CMK (cell line): Measurements from ENCODE around the gene JAKMIP1.

ENCODE experiments used
- DNase-seq: peaks from one replicate; pipeline ENCODE4 v3.0.0-alpha.2; 2010; ENCODE audit warnings: low read depth

The JAKMIP1 gene

DNA sequence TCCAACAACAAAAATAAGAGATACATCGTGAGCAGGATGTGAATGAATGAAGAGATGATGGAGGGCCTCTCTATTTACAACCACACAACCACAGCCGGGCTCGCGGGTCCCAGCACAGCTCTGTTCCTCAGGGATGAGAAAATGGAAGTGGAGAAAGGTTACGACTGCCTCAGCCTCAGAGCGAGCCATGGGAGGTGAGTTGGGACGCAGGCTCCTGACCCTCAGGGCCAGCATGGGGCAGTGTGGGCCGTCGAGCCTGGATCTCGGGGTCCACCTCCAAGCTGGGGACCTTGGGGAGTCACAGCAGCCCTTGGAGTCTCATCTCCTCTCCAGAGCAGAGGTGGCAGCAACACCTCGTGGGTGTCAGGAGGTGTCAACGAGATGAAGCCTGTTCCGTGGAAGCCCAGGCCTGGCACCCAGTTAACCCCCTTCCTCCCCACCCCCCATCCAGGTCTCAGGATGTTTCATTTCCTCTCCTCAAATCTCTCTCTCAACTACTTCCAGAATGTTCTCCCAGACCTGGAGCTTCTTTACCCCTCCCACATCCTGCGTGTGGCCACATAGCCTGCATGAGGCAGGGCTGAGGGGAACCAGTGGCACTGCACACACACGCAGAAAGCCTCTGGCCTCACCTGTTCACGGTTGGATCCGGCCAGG lies 208.1 kb downstream of the JAKMIP1 start:
- DNase-seq, result no peak

GRCh38 chr4:5991405-5991804 lies 208.9 kb downstream of the JAKMIP1 start:
- DNase-seq, result no peak

GRCh38 chr4:5990446-5991160 lies 209.7 kb downstream of the JAKMIP1 start:
- no peak for DNase-seq

DNA sequence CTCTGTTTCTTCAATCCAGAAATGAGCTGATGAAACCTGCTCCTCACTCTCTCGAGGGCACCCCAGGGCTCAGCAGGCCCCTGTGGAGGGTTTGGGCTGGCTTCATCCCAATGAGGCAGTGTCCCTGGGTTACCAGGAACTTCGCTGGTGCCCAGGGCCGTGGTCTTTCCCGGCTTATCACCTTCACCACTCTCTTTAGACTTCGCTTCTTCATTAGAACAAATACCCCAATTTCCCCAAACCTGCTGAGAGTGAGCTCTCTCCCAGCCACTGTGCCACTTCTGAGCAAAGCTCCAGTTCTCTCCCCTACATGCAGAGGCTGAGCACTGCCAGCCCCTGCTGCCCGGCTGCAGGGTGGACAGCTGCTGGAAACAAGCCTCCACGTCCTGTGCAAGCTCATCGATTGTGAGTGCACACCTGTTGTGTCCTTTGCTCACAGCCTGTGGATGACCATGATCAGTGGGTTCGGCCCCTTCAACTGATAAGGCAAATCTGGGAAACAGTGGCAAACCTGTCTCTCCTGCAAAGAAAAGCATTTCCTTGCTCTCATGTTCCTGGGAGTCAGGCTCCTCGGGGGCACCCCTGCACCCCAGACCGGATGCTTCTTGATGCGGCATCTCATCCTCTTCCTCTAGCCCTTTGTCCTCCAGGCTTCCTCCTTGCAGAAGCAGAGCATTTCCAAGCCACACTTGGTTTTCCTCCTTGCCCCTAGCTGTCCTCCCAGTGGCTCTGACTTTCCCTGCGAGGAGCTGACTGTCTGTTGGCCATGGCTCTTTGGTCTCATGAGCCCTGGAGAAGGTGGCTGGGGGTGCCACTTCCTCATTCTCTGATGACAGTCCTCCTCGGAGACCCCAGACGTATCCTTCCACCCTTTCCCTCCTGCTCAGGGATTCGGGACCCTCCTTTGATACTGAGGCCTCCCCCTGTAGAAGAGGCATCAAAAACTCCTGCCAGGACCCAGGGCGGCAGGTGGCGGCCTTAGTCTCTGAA lies 210.8 kb downstream of the JAKMIP1 start:
- no peak for DNase-seq

- no peak for DNase-seq
These were observed 212.1 kb downstream of the JAKMIP1 start for GRCh38 chr4:5988086-5988845.

DNA sequence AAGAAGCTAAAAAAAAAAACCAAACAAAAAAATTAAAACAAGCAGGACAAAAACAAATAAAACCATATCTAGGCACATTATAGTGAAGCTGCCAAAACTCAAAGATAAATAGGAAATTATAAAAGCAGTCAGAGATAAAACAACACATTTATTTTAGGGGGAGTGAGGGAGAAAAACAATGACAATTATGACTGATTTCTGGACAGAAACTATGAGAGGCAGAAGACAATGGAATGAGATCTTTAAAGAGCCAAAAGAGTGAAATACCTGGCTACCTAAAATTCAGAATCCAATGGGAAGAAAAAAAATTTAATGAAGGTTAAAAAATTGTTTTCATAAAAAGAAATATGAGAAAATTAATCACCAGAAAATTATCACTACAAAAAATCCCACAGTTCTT lies 215.5 kb downstream of the JAKMIP1 start:
- DNase-seq, result no peak

DNA sequence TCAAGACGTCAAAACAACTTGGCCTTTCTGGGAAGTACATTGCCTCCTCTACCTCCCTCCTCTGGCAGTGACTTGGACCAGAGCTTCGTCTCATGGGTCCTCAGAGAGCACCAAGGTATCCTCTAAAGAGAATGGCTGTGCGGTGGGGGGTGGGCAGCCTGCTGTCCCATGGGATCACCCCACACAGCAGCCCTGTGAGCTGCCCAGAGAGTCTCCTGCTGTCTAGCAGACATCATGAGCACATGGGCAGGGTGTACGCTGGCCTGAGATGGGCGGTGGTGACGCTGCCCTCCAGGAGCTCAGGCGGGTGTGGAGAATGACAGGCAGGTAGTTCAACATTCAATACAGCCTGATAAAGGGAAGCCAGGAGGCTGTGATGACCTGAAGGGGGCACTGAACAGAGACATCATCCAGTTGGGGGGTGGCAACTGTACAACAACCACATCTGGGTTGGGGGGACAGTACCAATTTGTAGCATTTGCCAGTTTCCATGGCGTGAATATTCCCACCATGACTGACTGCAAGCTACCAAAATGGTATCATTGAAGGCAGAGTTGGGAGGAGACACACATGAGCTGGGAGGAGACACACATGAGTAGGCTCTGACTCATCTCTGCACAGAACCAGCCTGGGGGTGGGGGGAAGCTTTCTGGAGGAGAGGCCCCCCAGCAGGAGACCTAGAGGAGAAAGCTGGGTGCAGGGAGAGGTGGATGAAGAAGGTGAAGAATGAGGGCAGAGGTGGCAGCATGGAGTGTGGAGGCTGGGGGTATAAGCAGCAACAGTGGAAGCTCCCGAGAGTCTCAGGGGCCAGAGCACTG lies 218.0 kb downstream of the JAKMIP1 start:
- no peak for DNase-seq

DNA sequence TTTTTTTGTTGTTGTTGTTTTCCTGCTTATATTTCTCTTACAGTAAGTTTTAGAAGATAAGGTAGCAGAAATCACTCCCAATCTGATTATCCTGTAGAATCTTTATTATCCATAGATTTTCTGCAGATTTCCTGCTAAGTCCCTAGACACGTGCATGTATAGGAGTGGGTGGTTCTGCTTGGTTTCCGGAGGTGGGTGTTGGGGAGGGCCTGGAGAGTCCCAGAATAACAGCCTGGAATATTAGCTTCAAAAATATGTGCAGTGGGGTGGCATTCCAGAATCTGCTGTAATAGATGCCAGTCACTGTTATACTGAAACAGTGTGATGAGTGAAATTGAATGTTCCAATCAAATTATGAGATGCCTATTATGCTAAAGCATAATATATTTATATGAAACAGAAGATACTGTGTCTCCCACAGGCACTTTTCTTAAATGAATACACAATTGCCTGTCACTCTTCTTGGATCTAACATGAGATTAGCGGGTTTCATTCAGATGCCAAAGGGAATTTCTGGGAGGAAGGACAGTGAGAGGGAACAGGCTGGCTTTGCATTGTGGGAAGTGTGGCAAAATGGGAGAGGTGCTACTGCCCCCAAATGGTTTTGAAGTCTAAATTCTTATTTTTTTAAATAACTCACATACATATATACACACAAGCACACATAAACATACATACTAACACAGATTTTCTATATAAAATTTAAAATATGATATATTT lies 219.8 kb downstream of the JAKMIP1 start:
- no peak for DNase-seq

DNA sequence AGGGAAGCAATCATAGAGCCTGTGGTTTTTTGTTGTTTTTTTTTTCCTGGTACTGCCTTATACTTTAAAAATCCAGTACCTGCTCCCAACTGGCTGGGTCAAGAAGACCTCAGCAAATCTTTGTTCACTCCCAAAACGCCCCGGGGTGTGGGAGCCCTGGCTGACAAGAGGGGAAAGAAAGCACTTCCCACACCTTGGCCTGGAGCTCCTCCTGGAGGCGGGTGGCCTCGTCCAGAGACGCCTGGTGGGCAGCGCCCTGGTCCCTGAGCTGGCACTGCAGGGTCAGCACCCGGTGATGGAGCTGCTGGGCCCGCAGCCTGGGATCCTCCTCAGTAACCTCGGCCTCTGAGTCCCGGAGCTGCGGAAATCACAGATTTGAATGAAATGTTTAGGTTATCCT lies 220.4 kb downstream of the JAKMIP1 start:
- DNase-seq, result no peak

DNA sequence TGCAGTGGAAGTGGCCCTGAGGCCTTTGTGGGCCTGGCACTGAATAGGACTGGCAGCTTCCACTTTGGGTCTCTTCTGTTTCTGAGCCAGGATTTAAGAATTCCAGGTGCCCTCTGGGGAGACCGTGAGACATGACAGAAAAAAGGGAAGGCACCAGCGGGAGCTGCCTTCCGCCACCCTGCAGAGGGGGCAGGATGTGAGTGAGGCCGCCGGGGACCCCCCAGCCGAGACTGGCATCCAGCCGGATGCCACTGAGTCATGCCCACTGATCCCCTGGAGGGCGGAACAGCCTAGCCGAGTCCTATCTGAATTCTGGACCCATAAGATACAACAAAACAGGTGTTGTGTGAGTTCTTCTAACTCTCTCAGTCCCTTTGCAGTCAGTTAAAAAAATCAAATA lies 223.4 kb downstream of the JAKMIP1 start:
- DNase-seq, result no peak

DNA sequence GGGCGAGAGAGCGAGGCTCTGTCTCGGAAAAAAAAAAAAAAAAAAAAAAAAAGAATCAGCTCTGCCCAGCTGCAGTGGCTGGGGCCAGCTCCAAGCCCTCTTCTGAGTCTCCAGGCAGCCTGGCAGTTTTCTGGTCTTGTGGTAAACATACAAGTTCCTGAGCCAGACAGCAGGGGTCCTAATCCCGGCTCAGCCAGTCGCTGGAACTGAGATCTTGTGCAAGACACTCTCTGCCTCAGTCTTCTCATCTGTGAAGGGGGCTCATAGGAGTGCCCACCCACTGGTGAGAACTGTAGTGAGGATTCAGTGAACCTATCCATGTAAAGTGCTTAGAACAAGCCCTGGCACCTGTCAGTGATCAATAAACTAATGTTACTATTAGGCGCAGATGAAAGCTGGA lies 223.9 kb downstream of the JAKMIP1 start:
- DNase-seq, result no peak
